Heart left ventricle (tissue), 13 donors: ENCODE measurements around the gene HRG.

Experiments used
- POLR2A ChIP-seq, 2 donors: fragments of 450-650 bp; IDR thresholded peaks; one replicate each; pipeline ENCODE4 v1.6.1; 2017; ENCODE audit warnings: antibody characterized with exemption in 2 of 2, mild to moderate bottlenecking in 2 of 2, moderate library complexity in 2 of 2
- TF ChIP-seq, protein P1 (sequence below), 12 donors: fragments of 200-600 bp; sonication (generic) in 4 of 12; IDR thresholded peaks; one replicate each; pipeline versions ENCODE4 v1.5.0 to v1.8.0; 2018 to 2022; ENCODE audit warnings: antibody characterized with exemption in 12 of 12, mild to moderate bottlenecking in 5 of 12
- donor health status: ischemic (EF 13 %, LVEDD 7.1; RV severe dilation, severe dysfunction).
- donor health status: DM: no; HTN: yes; CAD: no.
- donor health status: DM: no; HTN: no; CAD: no.
- donor health status: ischemic (EF 25% LVEDD 6.9; RV normal size, moderate dysfunction).
- donor health status: ischemic (EF 25% LVEDD 5.7; RV mildly dilated, moderate dysfunction).
- donor health status: ischemic (EF 35%, LVEDD 5.7; RV mildly dilated, moderate dysfunction).
- donor health status: nonischemic (EF 11% LVEDD 7.7; RV severe dilation, severe dysfunction).
- donor health status: DM: yes; HTN: yes; CAD: no.
- donor health status: PGD.
- donor health status: ischemic (EF 29% LVEDD 5.4; RV normal size, mild dysfunction).
- donor health status: nonischemic (EF 23%, LVEDD 6.1; RV moderate dilation, normal function).

GRCh38 chr3:186693843-186694242 lies 28.0 kb downstream of the HRG start:
- TF ChIP-seq, protein P1, sequence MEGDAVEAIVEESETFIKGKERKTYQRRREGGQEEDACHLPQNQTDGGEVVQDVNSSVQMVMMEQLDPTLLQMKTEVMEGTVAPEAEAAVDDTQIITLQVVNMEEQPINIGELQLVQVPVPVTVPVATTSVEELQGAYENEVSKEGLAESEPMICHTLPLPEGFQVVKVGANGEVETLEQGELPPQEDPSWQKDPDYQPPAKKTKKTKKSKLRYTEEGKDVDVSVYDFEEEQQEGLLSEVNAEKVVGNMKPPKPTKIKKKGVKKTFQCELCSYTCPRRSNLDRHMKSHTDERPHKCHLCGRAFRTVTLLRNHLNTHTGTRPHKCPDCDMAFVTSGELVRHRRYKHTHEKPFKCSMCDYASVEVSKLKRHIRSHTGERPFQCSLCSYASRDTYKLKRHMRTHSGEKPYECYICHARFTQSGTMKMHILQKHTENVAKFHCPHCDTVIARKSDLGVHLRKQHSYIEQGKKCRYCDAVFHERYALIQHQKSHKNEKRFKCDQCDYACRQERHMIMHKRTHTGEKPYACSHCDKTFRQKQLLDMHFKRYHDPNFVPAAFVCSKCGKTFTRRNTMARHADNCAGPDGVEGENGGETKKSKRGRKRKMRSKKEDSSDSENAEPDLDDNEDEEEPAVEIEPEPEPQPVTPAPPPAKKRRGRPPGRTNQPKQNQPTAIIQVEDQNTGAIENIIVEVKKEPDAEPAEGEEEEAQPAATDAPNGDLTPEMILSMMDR (IDR thresholded peaks at IDR 0.05) = no peak
- no peak for TF ChIP-seq POLR2A (IDR thresholded peaks at IDR 0.05)
